OCI-LY3 (cell line): ENCODE results near the gene TTK.

Experiments
- H2AFZ ChIP-seq: fragments of 200-600, 300-600 bp; shearing (Covaris generic); 2 replicates; pipeline ENCODE4 v1.6.0; 2014; ENCODE audit warnings: antibody characterized with exemption, low read depth, low read length
- H3K27ac ChIP-seq: fragments of 200-600, 300-600 bp; sonication (generic); 2 replicates; pipeline ENCODE4 v1.5.1; 2014; ENCODE audit warnings: mild to moderate bottlenecking, low read length, moderate library complexity, mixed read lengths
- H3K27me3 ChIP-seq: fragments of 200-600, 300-600 bp; sonication (generic); 2 replicates; pipeline ENCODE4 v1.6.1; 2014; ENCODE audit warnings: low read depth, low read length, mixed read lengths
- H3K36me3 ChIP-seq: fragments of 200-600, 300-600 bp; sonication (generic); replicated peaks from 2 replicates; pipeline ENCODE3; 2014; ENCODE audit warnings: low read depth, low read length, mixed read lengths
- H3K4me1 ChIP-seq: fragments of 300-600, 200-600 bp; sonication (generic); 2 replicates; pipeline ENCODE4 v1.6.1; 2014; ENCODE audit warnings: low read length, mixed read lengths
- H3K4me2 ChIP-seq: fragments of 200-600, 300-600 bp; sonication (generic); 2 replicates; pipeline ENCODE4 v1.6.1; 2014; ENCODE audit warnings: low read length, mixed read lengths
- H3K4me3 ChIP-seq: fragments of 300-600, 200-600 bp; sonication (generic); 2 replicates; pipeline ENCODE4 v1.5.1; 2014; ENCODE audit warnings: antibody characterized with exemption, mild to moderate bottlenecking, low read length, moderate library complexity
- H3K79me2 ChIP-seq: fragments of 300-600, 200-600 bp; shearing (Covaris generic); 2 replicates; pipeline ENCODE4 v1.6.1; 2014; ENCODE audit warnings: mild to moderate bottlenecking, low read length, mixed read lengths
- H3K9ac ChIP-seq: fragments of 300-600, 200-600 bp; shearing (Covaris generic); 2 replicates; pipeline ENCODE4 v1.6.0; 2014; ENCODE audit warnings: mild to moderate bottlenecking, low read length, moderate library complexity
- H3K9me3 ChIP-seq: fragments of 200-600, 300-600 bp; shearing (Covaris generic); 2 replicates; pipeline ENCODE4 v1.6.1; 2014; ENCODE audit warnings: low read length, mixed read lengths; ENCODE audit not compliant: insufficient read depth
- H4K20me1 ChIP-seq: fragments of 200-600, 300-600 bp; sonication (generic); 2 replicates; pipeline ENCODE4 v1.6.1; 2016; ENCODE audit warnings: low read length, mixed read lengths; ENCODE audit not compliant: insufficient read depth
- CTCF ChIP-seq: fragments of 200-600, 300-600 bp; sonication (generic); IDR thresholded peaks from 2 replicates; pipeline ENCODE4 v1.5.1; 2014; ENCODE audit warnings: antibody characterized with exemption, low read length, low read depth
- EZH2phosphoT487 ChIP-seq: fragments of 200-600 bp; shearing (Covaris generic); IDR thresholded peaks from 2 replicates; pipeline ENCODE4 v1.6.1; 2018; ENCODE audit warnings: antibody characterized with exemption, mixed run types, low read depth

TTK gene

GRCh38 chr6:80088637-80089036, 84.2 kb downstream of the TTK start:
- no peak for TF ChIP-seq CTCF
- TF ChIP-seq EZH2phosphoT487, result no peak
- H3K27ac ChIP-seq, result no peak overlapping the region
- H4K20me1 ChIP-seq, result no peaks in the 10 kb centered on the region
- no peaks in the 10 kb centered on the region for H3K9me3 ChIP-seq
- no peaks in the 10 kb centered on the region for H3K4me1 ChIP-seq
- no peaks in the 10 kb centered on the region for H3K36me3 ChIP-seq
- no peaks in the 10 kb centered on the region for H3K27me3 ChIP-seq
- H3K4me2 ChIP-seq, result no peak overlapping the region
- no peak overlapping the region for H2AFZ ChIP-seq
- no peak overlapping the region for H3K4me3 ChIP-seq
- no peak overlapping the region for H3K9ac ChIP-seq
- H3K79me2 ChIP-seq, result no peaks in the 10 kb centered on the region

GRCh38 chr6:80091506-80091905, 87.1 kb downstream of the TTK start:
- Histone ChIP-seq H3K9me3 (no peaks in the 10 kb centered on the region), H3K36me3 (no peaks in the 10 kb centered on the region), H3K9ac (no peak overlapping the region), H3K4me1 (no peaks in the 10 kb centered on the region), H3K4me3 (no peak overlapping the region), H2AFZ (no peak overlapping the region), H3K27me3 (no peaks in the 10 kb centered on the region), H4K20me1 (no peaks in the 10 kb centered on the region), H3K27ac (no peak overlapping the region), H3K4me2 (no peak overlapping the region), H3K79me2 (no peaks in the 10 kb centered on the region)
- no peak for TF ChIP-seq EZH2phosphoT487
- no peak for TF ChIP-seq CTCF
